ENCODE data around the gene ADPRHL1. TPM values are rescaled to one million over a fixed set of nuclear protein-coding genes. Genes with fewer than 3 reads are reported as not detected.
"Not testable (repeated sequence)": the region's sequence is repeated elsewhere in the genome, so short reads cannot be mapped to it uniquely, and the experiment has no call there.

The ADPRHL1 gene
- total RNA-seq, 2 experiments from 2014 or later, result 0.73 to 0.87 TPM

- CTCF ChIA-PET, result interaction anchor here (1.0 kb wide), 1 partner anchor 125 kb away, joined by 3 read pairs; no protein-coding TSS in a partner anchor
- Mint-ChIP-seq H3K4me1 (ENCODE audit: low read depth) (no peaks in the 10 kb centered on the region), H3K27me3 (ENCODE audit: low read depth) (no peaks in the 10 kb centered on the region), H3K36me3 (ENCODE audit: low read depth) (no peaks in the 10 kb centered on the region), H3K27ac (no peak overlapping the region), H3K9me3 (ENCODE audit: insufficient read depth) (no peaks in the 10 kb centered on the region), H3K4me3 (no peak overlapping the region)
- POLR2A ChIA-PET, result no interaction called here
- ATAC-seq (no peak), DNase-seq (no peak)
Measured at GRCh38 chr13:113437408-113438010, 15.8 kb downstream of the ADPRHL1 start.

DNA sequence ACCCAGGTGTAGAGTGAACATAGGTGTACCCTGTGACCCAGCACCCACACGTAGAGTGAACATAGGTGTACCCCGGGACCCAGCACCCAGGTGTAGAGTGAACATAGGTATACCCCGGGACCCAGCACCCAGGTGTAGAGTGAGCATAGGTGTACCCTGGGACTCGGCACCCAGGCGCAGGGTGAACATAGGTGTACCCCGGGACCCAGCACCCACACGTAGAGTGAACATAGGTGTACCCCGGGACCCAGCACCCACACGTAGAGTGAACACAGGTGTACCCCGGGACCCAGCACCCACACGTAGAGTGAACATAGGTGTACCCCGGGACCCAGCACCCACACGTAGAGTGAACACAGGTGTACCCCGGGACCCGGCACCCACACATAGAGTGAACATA, 16.4 kb downstream of the ADPRHL1 start:
- CTCF ChIA-PET; POLR2A ChIA-PET; H3K4me1 Mint-ChIP-seq (ENCODE audit: low read depth); H3K27me3 Mint-ChIP-seq (ENCODE audit: low read depth); H3K27ac Mint-ChIP-seq; H3K4me3 Mint-ChIP-seq; H3K36me3 Mint-ChIP-seq (ENCODE audit: low read depth); DNase-seq; ATAC-seq; H3K9me3 Mint-ChIP-seq (ENCODE audit: insufficient read depth): not testable (repeated sequence)

GRCh38 chr13:113435907-113436306, 17.4 kb downstream of the ADPRHL1 start:
- POLR2A ChIA-PET; ATAC-seq; H3K36me3 Mint-ChIP-seq (ENCODE audit: low read depth); H3K4me3 Mint-ChIP-seq; CTCF ChIA-PET; DNase-seq; H3K27me3 Mint-ChIP-seq (ENCODE audit: low read depth); H3K9me3 Mint-ChIP-seq (ENCODE audit: insufficient read depth); H3K27ac Mint-ChIP-seq; H3K4me1 Mint-ChIP-seq (ENCODE audit: low read depth): not testable (repeated sequence)

DNA sequence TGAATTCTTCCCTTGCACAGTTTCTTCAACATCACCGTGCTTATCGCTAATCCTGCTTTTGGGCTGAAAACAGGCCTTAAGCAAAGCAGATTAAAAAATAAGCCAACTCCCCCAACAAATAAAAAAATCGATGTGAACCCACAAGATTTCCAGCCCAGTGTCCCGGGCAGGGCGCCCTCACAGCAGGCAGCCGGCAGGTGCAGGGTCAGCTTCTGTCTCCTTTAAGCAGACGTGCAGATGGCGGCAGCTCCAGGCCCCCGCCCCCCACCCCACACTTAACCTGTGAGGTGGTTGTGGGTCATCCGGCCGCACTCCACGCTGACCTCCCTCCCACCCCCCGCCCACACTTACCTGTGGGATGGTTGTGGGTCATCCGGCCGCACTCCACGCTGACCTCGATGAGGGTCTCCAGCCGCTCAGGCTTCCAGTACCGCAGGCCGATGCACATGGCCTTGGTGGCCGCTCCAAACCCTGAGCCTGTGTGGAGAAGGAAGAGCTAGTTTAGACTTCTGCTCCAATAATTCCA, 19.8 kb downstream of the ADPRHL1 start:
- POLR2A ChIA-PET, result interaction anchor here (0.7 kb wide), 1 partner anchor 8 kb away, joined by 3 read pairs; no protein-coding TSS in a partner anchor
- Mint-ChIP-seq H3K9me3 (ENCODE audit: insufficient read depth) (no peaks in the 10 kb centered on the region), H3K4me1 (ENCODE audit: low read depth) (no peaks in the 10 kb centered on the region), H3K4me3 (no peak overlapping the region), H3K27me3 (ENCODE audit: low read depth) (no peaks in the 10 kb centered on the region), H3K27ac (no peak overlapping the region), H3K36me3 (ENCODE audit: low read depth) (no peaks in the 10 kb centered on the region)
- CTCF ChIA-PET, result no interaction called here
- no peak for ATAC-seq
- no peak for DNase-seq

DNA sequence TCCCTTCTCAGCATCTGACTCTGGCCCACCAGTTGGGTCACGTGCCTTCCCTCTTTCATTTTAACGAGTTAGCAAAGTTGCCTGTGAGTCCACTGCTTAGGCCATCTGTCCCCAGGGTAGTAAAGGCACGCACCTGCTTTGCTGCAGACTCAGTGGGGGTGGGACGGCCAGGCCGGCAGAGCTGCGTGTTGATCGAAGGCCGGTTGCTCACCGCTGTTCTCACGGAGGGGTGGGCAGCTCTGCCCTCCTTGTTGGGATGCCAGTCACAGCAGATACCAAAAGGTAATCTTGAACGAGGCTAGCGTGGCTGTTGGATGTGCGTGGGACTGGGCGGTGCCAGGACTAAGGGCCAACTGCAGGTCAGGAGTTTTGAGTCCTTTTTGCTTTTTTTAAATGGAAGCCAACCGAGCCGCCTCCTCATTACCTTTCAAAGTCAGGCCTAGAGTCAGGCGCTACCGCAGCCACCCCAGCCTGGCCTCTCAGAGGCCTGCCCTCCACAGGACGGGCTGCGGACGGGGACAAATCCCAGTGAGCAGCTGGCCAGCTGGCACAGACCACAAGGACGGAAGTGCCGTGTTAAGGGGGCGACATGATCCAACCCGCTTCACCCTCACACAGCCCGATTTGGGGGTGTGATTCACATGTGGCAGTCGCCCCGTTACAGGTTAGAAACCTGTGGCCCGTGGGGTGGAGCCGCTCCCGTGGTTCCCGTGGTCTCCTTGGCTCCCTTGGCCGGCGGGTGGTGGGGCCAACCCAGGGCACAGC, 20.6 kb downstream of the ADPRHL1 start:
- H3K36me3 Mint-ChIP-seq (ENCODE audit: low read depth), result no peaks in the 10 kb centered on the region
- H3K9me3 Mint-ChIP-seq (ENCODE audit: insufficient read depth), result no peaks in the 10 kb centered on the region
- ATAC-seq (no peak), DNase-seq (no peak)
- no peak overlapping the region for H3K4me3 Mint-ChIP-seq
- no peaks in the 10 kb centered on the region for H3K4me1 Mint-ChIP-seq (ENCODE audit: low read depth)
- ChIA-PET POLR2A (no interaction called here), CTCF (no interaction called here)
- H3K27ac Mint-ChIP-seq, result no peak overlapping the region
- H3K27me3 Mint-ChIP-seq (ENCODE audit: low read depth), result no peaks in the 10 kb centered on the region

GRCh38 chr13:113431171-113431570, 22.1 kb downstream of the ADPRHL1 start:
- H3K27me3 Mint-ChIP-seq (ENCODE audit: low read depth), result no peaks in the 10 kb centered on the region
- POLR2A ChIA-PET, result no interaction called here
- DNase-seq, result no peak
- no peak overlapping the region for H3K27ac Mint-ChIP-seq
- no peak for ATAC-seq
- H3K4me1 Mint-ChIP-seq (ENCODE audit: low read depth), result no peaks in the 10 kb centered on the region
- H3K36me3 Mint-ChIP-seq (ENCODE audit: low read depth), result no peaks in the 10 kb centered on the region
- H3K4me3 Mint-ChIP-seq, result no peak overlapping the region
- H3K9me3 Mint-ChIP-seq (ENCODE audit: insufficient read depth), result no peaks in the 10 kb centered on the region
- CTCF ChIA-PET, result no interaction called here

GRCh38 chr13:113430378-113431110, 22.7 kb downstream of the ADPRHL1 start:
- Mint-ChIP-seq H3K4me3 (no peak overlapping the region), H3K9me3 (ENCODE audit: insufficient read depth) (no peaks in the 10 kb centered on the region), H3K27ac (no peak overlapping the region), H3K36me3 (ENCODE audit: low read depth) (no peaks in the 10 kb centered on the region), H3K27me3 (ENCODE audit: low read depth) (no peaks in the 10 kb centered on the region), H3K4me1 (ENCODE audit: low read depth) (no peaks in the 10 kb centered on the region)
- DNase-seq (no peak), ATAC-seq (no peak)
- ChIA-PET CTCF (no interaction called here), POLR2A (no interaction called here)

- Mint-ChIP-seq H3K9me3 (ENCODE audit: insufficient read depth) (no peaks in the 10 kb centered on the region), H3K27ac (no peak overlapping the region), H3K27me3 (ENCODE audit: low read depth) (no peaks in the 10 kb centered on the region), H3K36me3 (ENCODE audit: low read depth) (no peaks in the 10 kb centered on the region), H3K4me3 (no peak overlapping the region), H3K4me1 (ENCODE audit: low read depth) (no peaks in the 10 kb centered on the region)
- no peak for DNase-seq
- POLR2A ChIA-PET, result no interaction called here
- no peak for ATAC-seq
- CTCF ChIA-PET, result no interaction called here
Measured at GRCh38 chr13:113429608-113429985, 23.7 kb downstream of the ADPRHL1 start.

- Mint-ChIP-seq H3K36me3 (ENCODE audit: low read depth) (no peaks in the 10 kb centered on the region), H3K4me3 (no peak overlapping the region), H3K27me3 (ENCODE audit: low read depth) (no peaks in the 10 kb centered on the region), H3K9me3 (ENCODE audit: insufficient read depth) (no peaks in the 10 kb centered on the region), H3K4me1 (ENCODE audit: low read depth) (no peaks in the 10 kb centered on the region), H3K27ac (no peak overlapping the region)
- no peak for ATAC-seq
- POLR2A ChIA-PET, result no interaction called here
- CTCF ChIA-PET, result no interaction called here
- DNase-seq, result no peak
Measured at GRCh38 chr13:113428871-113429607, 24.2 kb downstream of the ADPRHL1 start.

DNA sequence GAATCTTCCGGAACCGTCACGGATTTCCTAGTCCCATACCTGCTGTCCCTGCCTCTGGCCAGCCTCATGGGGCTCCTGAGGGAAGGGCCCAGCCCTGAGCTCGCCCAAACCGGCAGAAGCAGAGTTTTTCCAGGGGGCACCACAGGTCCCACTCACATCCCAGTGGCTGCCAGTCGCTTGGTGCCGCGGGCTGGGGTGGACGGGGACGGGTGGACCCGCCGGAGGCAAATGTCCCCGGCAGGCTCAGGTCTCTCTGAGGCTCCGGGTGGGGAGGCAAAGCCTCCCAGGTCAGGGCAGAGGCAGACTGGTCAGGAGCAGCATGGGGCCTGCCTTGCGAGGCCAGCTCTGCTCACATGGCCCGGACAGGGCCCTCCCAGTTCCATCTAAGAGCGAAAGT, 24.8 kb downstream of the ADPRHL1 start:
- DNase-seq, result no peak
- CTCF ChIA-PET, result no interaction called here

DNA sequence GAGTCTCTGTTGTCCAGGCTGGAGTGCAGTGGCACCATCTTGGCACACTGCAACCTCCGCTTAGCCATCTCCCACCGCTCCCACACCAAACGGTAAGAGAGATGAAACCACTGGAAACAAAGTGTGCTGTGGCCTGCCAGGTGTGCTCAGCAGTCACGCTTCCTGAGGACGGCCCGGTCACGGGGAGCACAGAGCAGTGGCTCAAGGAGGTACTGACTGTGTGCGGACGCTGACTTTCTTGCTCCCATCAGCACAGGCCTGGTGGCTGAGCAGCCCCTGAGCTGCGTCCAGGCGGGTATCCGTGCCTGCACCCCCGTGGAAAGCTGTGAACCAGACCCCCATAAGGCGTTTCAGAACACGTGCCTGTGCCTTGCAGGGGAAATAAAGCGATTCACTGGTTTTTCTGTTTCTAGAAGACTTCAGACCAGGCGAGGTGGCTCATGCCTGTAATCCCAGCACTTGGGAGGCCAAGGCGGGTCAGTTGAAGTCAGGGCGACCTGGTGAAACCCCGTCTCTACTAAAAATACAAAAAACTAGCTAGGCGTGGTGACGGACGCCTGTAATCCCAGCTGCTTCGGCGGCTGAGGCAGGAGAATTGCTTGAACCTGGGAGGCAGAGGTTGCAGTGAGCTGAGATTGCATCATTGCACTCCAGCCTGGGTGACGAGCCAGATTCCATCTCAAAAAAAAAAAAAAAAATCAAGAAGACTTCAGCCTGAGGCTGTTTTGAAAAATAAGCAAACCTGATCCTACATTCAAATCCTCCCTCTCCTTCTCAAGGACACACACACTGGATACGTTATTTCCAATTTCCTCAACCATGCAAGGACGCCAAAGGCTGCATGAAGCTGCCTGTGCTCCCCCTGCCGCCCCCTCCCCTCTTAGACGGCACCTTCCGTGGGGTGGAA, 25.5 kb downstream of the ADPRHL1 start:
- ChIA-PET POLR2A (no interaction called here), CTCF (no interaction called here)
- Mint-ChIP-seq H3K27me3 (ENCODE audit: low read depth) (no peaks in the 10 kb centered on the region), H3K9me3 (ENCODE audit: insufficient read depth) (no peaks in the 10 kb centered on the region), H3K27ac (no peak overlapping the region), H3K4me1 (ENCODE audit: low read depth) (no peaks in the 10 kb centered on the region), H3K4me3 (no peak overlapping the region), H3K36me3 (ENCODE audit: low read depth) (no peaks in the 10 kb centered on the region)
- ATAC-seq (no peak), DNase-seq (no peak)

More for the DNA sequence above, 24.8 kb downstream of the ADPRHL1 start:
- H3K36me3 Mint-ChIP-seq (ENCODE audit: low read depth), result no peaks in the 10 kb centered on the region
- no peaks in the 10 kb centered on the region for H3K4me1 Mint-ChIP-seq (ENCODE audit: low read depth)
- POLR2A ChIA-PET, result no interaction called here
- no peaks in the 10 kb centered on the region for H3K9me3 Mint-ChIP-seq (ENCODE audit: insufficient read depth)
- no peak for ATAC-seq
- no peaks in the 10 kb centered on the region for H3K27me3 Mint-ChIP-seq (ENCODE audit: low read depth)
- no peak overlapping the region for H3K27ac Mint-ChIP-seq
- no peak overlapping the region for H3K4me3 Mint-ChIP-seq

Measured in activated CD8-positive, alpha-beta T cell treated with anti-CD3 and anti-CD28 coated beads, Interleukin-2, amount 10 ng/mL, durations not matched to agents 7 days and 5 days (primary cell).